ENCODE data around the gene ADD2.

The ADD2 gene

GRCh38 chr2:70712916-70713315 is 55.1 kb downstream of the ADD2 start:
- no peak overlapping the region for H3K4me3 ChIP-seq (ENCODE audit: low read depth, low read length)
- no peak overlapping the region for H3K27ac ChIP-seq
- DNase-seq = no peak
- peaks cover 50% of the 10 kb centered on the region for H3K36me3 ChIP-seq
- H3K27me3 ChIP-seq (ENCODE audit: insufficient read depth, low read depth, severe bottlenecking) = no peaks in the 10 kb centered on the region
- no peak for TF ChIP-seq CTCF (IDR thresholded peaks at IDR 0.05; ENCODE audit: low read depth, low read length)
- H3K9me3 ChIP-seq (ENCODE audit: severe bottlenecking) = no peaks in the 10 kb centered on the region

DNA sequence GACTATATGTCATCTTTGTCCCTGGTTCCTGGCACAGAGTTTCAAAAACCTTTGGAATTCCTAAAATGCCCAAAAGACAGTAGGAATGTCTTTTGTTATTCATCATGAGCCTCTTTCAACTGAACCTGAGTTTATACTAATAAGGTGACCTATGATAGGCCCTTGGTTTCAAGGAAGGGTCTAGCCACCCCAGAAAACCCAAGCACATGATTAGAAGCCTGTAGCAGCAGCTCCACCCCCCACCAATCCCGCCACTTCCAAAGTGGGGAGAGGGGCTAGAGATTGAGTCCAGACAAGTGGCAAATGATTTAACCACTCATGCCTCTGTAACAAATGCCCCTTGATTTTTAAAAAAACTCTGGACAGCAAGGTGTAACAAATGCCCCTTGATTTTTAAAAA is 56.8 kb downstream of the ADD2 start:
- Histone ChIP-seq H3K27ac (no peak overlapping the region), H3K36me3 (peaks cover 64% of the 10 kb centered on the region), H3K27me3 (ENCODE audit: insufficient read depth, low read depth, severe bottlenecking) (no peaks in the 10 kb centered on the region), H3K9me3 (ENCODE audit: severe bottlenecking) (no peaks in the 10 kb centered on the region), H3K4me3 (ENCODE audit: low read depth, low read length) (no peak overlapping the region)
- TF ChIP-seq CTCF (IDR thresholded peaks at IDR 0.05; ENCODE audit: low read depth, low read length) = no peak
- DNase-seq = no peak

DNA sequence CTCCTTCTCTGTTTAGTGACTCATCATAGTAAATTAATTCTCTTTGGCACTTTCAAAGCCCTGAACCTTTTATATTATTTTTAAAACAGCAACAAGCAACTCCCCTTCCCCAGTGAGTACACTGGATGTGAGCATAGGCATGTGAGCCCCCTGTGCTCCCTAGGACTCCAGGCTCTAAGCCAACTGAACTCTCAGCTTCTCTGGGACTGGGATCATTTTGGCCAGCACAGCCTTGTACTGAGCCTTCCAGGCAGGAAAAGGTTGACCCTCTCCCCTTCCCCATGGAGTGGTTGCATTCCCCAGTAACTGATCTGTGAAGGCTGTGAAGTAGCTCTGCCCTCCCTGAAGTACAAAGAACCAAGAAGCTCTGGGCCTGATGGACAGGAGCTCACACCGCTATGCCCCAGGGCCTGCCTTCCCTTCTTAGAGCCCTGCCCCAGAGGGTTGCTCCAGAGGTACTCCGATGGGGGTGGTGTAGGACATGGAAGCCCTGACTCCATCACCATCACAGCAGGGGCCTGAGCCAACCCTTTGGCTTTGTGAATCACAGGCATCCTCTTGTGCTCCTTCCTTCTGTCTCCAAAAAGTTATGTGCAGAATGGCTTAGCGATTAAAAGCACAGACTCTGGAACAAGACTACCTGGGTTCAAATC is 57.8 kb downstream of the ADD2 start:
- no peak for DNase-seq
- no peak overlapping the region for H3K27ac ChIP-seq

GRCh38 chr2:70709275-70710037 is 58.5 kb downstream of the ADD2 start:
- Histone ChIP-seq H3K27me3 (ENCODE audit: insufficient read depth, low read depth, severe bottlenecking) (no peaks in the 10 kb centered on the region), H3K4me3 (ENCODE audit: low read depth, low read length) (no peak overlapping the region), H3K9me3 (ENCODE audit: severe bottlenecking) (no peaks in the 10 kb centered on the region), H3K27ac (no peak overlapping the region), H3K36me3 (peaks cover 79% of the 10 kb centered on the region)
- TF ChIP-seq CTCF (IDR thresholded peaks at IDR 0.05; ENCODE audit: low read depth, low read length) = no peak
- DNase-seq = no peak

More for the DNA sequence above, 57.8 kb downstream of the ADD2 start:
- no peaks in the 10 kb centered on the region for H3K9me3 ChIP-seq (ENCODE audit: severe bottlenecking)
- no peaks in the 10 kb centered on the region for H3K27me3 ChIP-seq (ENCODE audit: insufficient read depth, low read depth, severe bottlenecking)
- peaks cover 73% of the 10 kb centered on the region for H3K36me3 ChIP-seq
- TF ChIP-seq CTCF (IDR thresholded peaks at IDR 0.05; ENCODE audit: low read depth, low read length) = no peak
- H3K4me3 ChIP-seq (ENCODE audit: low read depth, low read length) = no peak overlapping the region

DNA sequence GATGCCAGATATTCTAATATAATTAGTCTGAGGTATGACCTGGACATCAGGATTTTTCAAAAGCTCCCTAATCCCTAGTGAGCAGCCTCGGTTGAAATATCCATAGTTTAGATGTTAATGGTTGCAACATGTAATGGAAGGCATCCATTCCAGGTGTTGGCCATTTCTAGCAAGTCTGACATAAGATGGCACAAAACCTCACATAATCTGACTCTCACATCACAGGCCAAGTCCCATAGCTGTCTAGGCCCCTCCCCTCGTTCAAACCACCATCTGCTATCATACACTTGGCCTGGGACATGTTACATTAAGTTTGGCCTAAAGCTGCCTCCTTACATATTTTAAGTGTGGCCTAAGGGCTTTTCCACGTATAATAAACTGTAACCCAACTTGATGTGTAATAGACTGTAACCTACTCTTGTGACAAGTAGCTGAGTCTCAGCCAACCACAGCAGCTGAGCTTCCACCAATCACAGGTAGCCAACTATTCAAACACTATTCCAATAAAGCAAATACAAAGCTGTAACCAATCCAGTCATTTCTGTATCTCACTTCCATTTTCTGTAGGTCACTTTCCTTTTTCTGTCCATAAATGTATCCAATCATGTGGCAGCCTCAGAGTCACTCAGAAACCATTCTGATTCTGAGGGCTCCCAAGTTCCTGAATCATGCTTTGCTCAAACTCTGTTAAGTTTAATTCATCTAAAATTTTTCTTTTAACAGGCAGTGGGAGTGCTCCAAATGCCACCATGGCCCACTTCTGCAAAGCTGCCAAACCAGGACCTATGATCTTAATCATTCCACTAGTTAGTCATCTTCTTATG is 59.4 kb downstream of the ADD2 start:
- DNase-seq = no peak
- no peak overlapping the region for H3K4me3 ChIP-seq (ENCODE audit: low read depth, low read length)
- peaks cover 81% of the 10 kb centered on the region for H3K36me3 ChIP-seq
- no peak overlapping the region for H3K27ac ChIP-seq
- H3K27me3 ChIP-seq (ENCODE audit: insufficient read depth, low read depth, severe bottlenecking) = no peaks in the 10 kb centered on the region
- no peak for TF ChIP-seq CTCF (IDR thresholded peaks at IDR 0.05; ENCODE audit: low read depth, low read length)
- H3K9me3 ChIP-seq (ENCODE audit: severe bottlenecking) = no peaks in the 10 kb centered on the region

Measured in WERI-Rb-1 (cell line).